ENCODE results near the gene CLEC5A.
"Not testable (repeated sequence)": the region's sequence is repeated elsewhere in the genome, so short reads cannot be mapped to it uniquely, and the experiment has no call there.

DNA sequence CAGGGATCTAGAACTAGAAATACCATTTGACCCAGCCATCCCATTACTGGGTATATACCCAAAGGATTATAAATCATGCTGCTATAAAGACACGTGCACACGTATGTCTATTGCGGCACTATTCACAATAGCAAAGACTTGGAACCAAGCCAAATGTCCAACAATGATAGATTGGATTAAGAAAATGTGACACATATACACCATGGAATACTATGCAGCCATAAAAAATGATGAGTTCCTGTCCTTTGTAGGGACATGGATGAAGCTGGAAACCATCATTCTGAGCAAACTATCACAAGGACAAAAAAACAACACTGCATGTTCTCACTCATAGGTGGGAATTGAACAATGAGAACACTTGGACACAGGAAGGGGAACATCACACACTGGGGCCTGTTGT, 47.4 kb downstream of the CLEC5A start:
- not testable (repeated sequence) for TF ChIP-seq POLR2A (IDR thresholded peaks at IDR 0.05; ENCODE audit: low read length); GATA1 (IDR thresholded peaks at IDR 0.05; ENCODE audit: low read depth, low read length)

Measured in erythroblast (primary cell).